Measurements from ENCODE around the gene KLHL14.
"Not testable (repeated sequence)": the region's sequence is repeated elsewhere in the genome, so short reads cannot be mapped to it uniquely, and the experiment has no call there.

Gene KLHL14

GRCh38 chr18:32714571-32715148, 58.2 kb downstream of the KLHL14 start:
- FAIRE-seq = no peak

GRCh38 chr18:32712860-32713259, 60.0 kb downstream of the KLHL14 start:
- no peak for FAIRE-seq

GRCh38 chr18:32711862-32712261, 61.0 kb downstream of the KLHL14 start:
- FAIRE-seq = no peak

- no peak for FAIRE-seq
Observed at GRCh38 chr18:32707586-32707985, 65.2 kb downstream of the KLHL14 start.

DNA sequence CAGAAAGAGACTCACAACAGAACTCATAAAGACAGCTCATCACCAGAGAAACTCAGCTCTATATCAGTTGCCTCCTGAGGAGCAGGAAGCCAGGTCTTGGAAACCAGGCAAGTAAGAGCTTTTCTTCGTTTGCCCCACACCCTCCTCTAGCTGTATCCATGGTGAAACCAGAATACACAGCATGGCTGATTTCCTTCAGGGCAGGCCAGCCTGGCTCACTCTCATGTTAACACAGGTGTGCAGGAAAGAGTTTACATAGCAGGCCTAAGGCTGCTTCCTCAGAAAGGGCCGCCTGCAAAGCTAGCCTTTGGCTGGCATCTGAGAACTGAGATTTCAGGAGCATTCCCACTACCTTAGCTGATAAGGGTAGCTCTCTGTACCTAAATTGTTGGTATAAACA, 65.7 kb downstream of the KLHL14 start:
- FAIRE-seq = no peak

DNA sequence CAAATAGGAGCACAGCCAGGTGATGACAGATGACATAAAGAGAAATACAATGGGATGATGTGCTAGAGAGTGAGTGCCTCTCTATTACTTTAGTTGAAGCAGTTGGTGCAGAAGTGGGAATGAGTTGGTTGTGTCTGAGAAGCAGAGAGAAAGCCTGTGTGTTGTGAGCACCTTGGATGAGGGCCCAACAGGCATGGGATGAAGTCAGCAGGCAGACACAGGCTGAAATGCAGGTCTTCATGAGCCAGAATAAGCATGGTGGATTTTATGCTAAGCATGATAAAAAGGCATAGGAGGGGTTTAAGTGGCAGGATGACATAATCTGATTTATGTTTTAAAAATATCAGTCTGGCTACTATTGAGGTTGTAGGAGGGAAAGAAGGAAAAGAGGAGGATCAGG, 71.5 kb downstream of the KLHL14 start:
- FAIRE-seq = no peak

DNA sequence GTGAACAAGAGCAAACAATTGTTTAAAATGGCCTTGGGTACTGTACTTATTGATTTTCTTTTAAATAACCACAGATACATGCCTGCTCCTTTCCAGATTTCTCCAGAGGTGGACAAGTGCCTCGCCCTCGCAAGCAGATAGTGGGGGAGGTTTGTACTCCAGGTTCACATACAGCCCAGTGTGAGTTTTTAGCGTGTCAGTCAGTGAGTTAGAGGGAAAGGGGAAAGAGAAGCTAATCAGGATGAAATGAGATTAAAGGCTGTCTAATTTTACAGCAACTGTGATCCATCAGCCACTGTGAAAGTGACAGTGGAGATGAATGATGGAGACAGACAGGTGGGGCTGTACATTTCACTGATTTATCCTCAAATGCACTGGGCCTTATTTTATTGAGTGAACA, 74.7 kb downstream of the KLHL14 start:
- FAIRE-seq = no peak

- no peak for FAIRE-seq
Observed at GRCh38 chr18:32696376-32696775, 76.4 kb downstream of the KLHL14 start.

- no peak for FAIRE-seq
Observed at GRCh38 chr18:32695534-32695933, 77.3 kb downstream of the KLHL14 start.

- no peak for FAIRE-seq
Observed at GRCh38 chr18:32688821-32689220, 84.0 kb downstream of the KLHL14 start.

- no peak for FAIRE-seq
Observed at GRCh38 chr18:32684940-32685339, 87.9 kb downstream of the KLHL14 start.

DNA sequence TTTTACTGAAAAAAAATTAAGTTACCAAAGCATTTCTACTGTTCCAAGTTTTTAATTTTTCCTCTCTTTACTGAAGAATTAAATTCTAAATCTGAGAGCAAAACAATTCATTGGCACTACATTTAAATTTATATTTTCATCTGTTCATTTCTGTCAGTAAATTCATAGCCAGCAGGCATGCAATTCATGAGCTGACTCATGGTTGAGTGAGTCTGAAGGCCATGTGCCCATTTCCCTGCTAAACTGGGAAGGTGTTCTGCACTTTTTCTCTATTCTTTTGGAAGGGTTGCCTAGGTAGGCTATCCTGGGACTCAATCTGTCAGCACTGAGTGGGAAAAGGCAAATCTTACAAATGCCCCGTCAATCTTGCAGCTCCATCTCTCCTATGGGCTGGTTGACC, 88.7 kb downstream of the KLHL14 start:
- no peak for FAIRE-seq

DNA sequence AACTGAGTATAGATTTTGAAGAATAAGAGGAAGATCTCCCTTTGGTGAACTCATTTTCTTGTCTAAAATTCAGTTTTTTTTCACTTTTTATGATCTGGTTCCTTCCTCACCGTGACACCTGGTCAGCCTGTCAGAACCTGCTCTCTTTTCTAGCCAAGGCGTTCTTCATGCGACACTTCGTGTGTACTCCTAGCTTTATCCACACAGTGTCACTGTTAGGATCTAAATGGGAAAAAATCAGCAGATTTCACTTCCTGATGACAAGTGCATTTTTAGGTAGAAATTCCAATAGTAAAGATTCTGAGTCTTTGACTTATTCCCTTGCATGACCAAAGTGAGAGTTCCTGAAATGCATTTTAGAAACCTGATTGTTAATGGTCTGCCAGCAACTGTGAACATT, 89.8 kb downstream of the KLHL14 start:
- no peak for FAIRE-seq

DNA sequence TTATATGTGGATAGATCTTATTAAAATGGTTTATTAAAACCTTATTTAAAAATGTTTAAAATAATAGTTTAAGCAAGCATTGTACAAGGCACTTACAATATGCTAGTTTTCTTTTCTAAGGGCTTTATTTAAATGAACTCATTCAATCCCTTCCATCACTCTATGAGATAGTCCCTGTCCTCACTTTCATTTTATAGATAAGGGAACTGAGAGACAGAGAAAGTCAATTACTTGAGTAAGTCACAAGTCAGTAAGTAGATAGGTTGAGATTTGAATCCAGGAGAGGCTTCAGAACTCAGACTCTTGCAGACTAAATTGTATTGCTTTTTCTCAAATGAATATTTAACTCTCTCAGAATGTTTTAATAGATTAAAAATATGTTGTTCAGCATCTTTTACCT, 95.2 kb downstream of the KLHL14 start:
- FAIRE-seq = no peak

- FAIRE-seq = no peak
Observed at GRCh38 chr18:32674491-32674890, 98.3 kb downstream of the KLHL14 start.

- FAIRE-seq = no peak
Observed at GRCh38 chr18:32672398-32672797, 100.4 kb downstream of the KLHL14 start.

- FAIRE-seq = no peak
Observed at GRCh38 chr18:32670727-32671126, 102.1 kb downstream of the KLHL14 start.

DNA sequence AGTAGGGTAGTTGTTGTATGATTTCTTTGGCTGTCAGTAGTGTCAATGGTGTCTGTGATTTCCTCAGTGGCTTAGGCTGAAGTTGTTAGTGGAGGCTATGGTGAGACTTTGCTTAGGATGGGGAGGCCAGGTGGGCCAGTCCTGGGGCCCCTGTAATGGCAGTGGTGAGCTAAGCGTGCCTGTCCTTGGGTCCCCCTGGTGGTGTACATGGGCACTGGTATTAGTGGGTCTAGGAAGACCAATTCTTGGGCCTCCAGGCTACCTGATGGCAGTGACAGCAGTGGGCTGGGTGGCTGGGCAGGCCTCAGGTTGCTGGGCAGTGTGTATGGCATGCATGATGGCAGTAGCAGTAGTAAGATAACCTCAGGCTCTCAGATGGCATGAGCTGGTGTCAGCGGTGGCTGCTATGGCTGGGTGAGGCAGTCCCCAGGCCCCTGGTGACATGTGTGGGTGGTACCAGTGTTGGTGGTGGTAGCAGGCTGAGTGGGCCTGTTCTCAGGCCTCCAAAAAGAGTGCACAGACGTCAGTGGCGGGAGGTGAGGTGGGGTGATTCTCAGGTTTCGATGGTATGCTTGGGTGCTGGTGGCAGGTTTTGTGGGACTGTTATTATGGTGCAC, 103.2 kb downstream of the KLHL14 start:
- no peak for FAIRE-seq

DNA sequence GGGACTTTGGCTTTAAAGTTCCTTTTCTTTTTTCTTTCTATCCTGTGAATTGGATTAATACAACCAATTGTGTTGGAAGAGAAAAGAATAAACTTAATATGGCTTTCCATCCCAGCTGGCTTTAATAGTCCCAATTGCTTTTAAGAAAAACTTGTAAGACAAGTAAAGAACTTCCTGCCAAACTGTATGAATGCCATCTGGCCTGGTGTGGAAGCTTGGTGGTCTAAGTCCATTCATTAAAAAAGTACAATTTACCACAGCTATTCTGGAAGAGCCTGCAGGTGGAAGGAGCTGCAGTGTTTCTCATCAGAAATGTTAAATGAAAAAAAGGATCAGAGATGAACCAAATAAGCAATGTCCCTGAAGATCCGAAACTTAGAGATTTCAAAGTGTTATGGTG, 103.9 kb downstream of the KLHL14 start:
- FAIRE-seq = no peak

- FAIRE-seq = no peak
Observed at GRCh38 chr18:32661486-32662299, 111.1 kb downstream of the KLHL14 start.

GRCh38 chr18:32654507-32654906, 118.3 kb downstream of the KLHL14 start:
- not testable (repeated sequence) for FAIRE-seq

DNA sequence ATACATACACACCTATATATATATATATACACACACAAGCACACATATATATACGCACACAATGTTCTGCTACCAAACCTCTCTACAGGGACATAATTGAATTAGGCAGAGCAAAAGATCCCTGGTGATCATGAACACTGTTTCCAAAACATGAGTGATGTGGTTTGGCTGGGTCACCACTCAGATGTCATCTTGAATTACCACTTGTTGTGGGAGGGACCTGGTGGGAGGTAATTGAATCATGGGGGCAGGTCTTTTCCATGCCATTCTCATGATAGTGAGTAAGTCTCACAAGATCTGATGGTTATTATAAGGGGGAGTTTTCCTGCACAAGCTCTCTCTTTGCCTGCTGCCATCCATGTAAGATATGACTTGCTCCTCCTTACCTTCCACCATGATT, 135.2 kb downstream of the KLHL14 start:
- not testable (repeated sequence) for FAIRE-seq

GRCh38 chr18:32637226-32637625, 135.6 kb downstream of the KLHL14 start:
- no peak for FAIRE-seq

DNA sequence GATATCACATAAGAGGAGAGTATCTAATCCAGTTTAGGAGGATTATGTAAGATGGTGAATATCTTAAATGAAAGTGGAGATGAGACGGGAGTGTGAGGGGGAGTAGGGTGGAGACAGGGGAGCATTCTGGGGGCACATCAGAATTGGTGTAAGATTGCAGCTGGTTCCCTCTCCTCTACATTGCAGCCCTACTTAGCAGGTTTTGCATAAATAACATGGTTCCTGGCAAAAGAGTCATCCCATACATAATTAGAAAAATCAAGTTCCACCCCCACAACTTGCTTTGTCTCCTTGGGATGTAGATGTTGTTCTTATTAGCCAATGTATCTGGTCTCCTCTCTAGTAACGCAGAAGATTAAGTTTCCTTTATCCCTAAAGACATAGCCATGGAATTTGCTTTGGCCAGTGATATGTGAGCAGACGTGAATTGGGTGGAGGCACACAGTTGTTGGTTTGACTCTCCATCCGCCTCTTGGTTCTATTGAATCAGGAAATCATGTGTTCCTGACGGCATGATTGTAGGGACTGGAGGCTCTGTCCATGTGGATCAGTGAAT, 137.9 kb downstream of the KLHL14 start:
- FAIRE-seq = no peak

All from colon (tissue), 2 donors.